IgD-negative memory B cell (primary cell): ENCODE data around the gene KCNJ11. TPM values are rescaled to one million over a fixed set of nuclear protein-coding genes. Genes with fewer than 3 reads are reported as not detected.
"Not testable (repeated sequence)": the region's sequence is repeated elsewhere in the genome, so short reads cannot be mapped to it uniquely, and the experiment has no call there.

Experiments
- H3K27ac Mint-ChIP-seq, 3 donors: one replicate each; pipeline ENCODE4 v1.8.0; 2020 to 2022; ENCODE audit warnings: mild to moderate bottlenecking in 3 of 3, mixed read lengths in 3 of 3, moderate library complexity in 1 of 3
- H3K27me3 Mint-ChIP-seq: one replicate; pipeline ENCODE4 v1.8.0; 2021; ENCODE audit warnings: mixed read lengths
- H3K36me3 Mint-ChIP-seq: one replicate; pipeline ENCODE4 v1.8.0; 2020; ENCODE audit warnings: mild to moderate bottlenecking, mixed read lengths
- H3K4me1 Mint-ChIP-seq, 3 donors: one replicate each; pipeline ENCODE4 v1.8.0; 2020 to 2022; ENCODE audit warnings: mixed read lengths in 3 of 3, mild to moderate bottlenecking in 1 of 3
- H3K4me3 Mint-ChIP-seq, 4 donors: one replicate each; pipeline ENCODE4 v1.8.0; 2020 to 2022; ENCODE audit warnings: mild to moderate bottlenecking in 4 of 4, mixed read lengths in 4 of 4, moderate library complexity in 3 of 4
- H3K9me3 Mint-ChIP-seq, 3 donors: one replicate each; pipeline ENCODE4 v1.8.0; 2020 to 2021; ENCODE audit warnings: mixed read lengths in 3 of 3, mild to moderate bottlenecking in 1 of 3
- polyA plus RNA-seq: library from polyadenylated mRNA; unstranded; fragments of 300-500 nt; fragmentation: Illumina TruSeq; gene quantifications from one replicate; pipeline ENCODE4 v1.2.3, GENCODE V29; 2021

Gene KCNJ11
- polyA plus RNA-seq: 0.80 TPM

DNA sequence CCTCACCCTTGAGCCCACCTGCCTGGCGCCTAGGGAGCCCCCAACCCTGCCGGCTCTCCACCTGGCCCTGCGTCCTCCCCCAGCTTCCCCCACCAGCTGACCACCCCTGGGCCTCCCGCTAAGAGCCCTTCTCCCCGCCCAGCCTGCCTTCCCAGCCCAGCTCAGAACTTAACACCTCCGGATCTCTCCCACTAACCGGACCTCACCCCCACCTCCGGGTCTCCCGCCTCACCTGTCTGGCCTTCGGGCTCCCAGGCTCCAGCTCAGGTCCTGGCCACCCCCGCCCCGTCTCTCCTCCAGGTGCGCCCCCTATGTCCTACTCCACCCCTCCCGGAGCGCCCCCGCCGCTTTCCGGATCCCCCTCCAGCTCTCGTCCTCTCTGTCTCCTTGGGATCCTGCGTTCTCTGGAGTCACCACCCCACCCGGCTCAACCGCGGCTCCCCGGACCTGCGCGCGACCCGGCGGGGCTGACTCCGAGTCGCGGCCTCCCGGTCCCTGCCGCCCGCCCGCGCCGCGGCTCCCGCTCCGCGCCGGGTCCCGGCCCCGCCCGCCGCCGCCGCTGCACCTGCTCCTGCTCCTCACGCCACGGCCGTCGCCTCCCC, at the start of gene KCNJ11:
TSS of gene KCNJ11 (minus strand) at position 51 of the 602 bp plus-strand sequence. CDS start 568 bp downstream, outside the sequence.
- H3K27ac Mint-ChIP-seq: peak within 1 kb of the TSS; percentile 63 to 84 (median 84)
- H3K4me1 Mint-ChIP-seq: peaks cover 9 to 16% (median 14%) of the 10 kb centered on the region in 3 donors
- H3K36me3 Mint-ChIP-seq: no peaks in the 10 kb centered on the region
- no peaks in the 10 kb centered on the region for H3K9me3 Mint-ChIP-seq
- H3K27me3 Mint-ChIP-seq: no peaks in the 10 kb centered on the region
- H3K4me3 Mint-ChIP-seq: peak within 1 kb of the TSS; percentile 79 to 94 (median 88)

DNA sequence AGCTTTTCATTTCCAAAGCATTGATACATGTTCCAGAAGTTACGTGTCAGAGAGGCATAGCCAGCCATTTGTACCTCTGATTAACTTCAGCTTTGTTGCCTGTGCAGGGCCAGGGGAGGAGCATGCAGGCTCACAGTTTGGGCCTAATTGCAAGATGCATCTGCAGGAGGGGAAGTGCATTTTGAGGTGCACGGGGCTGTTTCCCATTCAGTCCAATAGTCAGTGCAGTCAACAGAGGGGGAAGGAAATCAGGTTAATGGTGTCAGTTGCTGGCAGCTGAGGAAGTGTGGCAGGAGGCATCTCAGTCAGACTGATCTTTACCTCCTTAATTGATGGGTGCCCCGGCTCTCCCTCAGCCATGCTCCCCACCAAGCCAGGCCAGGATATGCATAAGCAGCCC, 48.9 kb upstream of the KCNJ11 start:
- Mint-ChIP-seq H3K27me3 (peaks cover 24% of the 10 kb centered on the region), H3K36me3 (peaks cover 2% of the 10 kb centered on the region), H3K27ac (no peak overlapping the region), H3K4me3 (no peak overlapping the region), H3K4me1 (peaks cover 0 to 2% (median 0%) of the 10 kb centered on the region in 3 donors), H3K9me3 (peaks cover 0 to 3% (median 3%) of the 10 kb centered on the region in 3 donors)

DNA sequence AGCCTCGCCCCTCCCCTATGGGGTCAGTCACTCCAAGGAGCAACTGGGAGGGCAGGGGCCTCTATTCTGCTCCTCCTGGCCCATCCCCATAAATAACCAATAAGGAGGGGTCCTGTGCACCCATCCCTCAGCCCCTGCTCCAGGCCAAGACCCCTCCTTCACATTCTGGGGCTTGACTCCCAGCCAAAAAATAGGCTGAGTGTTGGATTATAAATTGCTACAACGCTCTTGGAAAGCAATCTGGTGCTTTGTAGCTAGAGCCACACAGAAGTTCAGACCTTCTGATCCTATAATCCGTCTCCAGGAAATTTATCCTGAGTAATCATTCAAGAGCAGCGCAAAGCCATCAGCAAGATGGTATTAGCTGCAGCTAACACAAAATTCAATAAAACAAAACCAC, 45.6 kb upstream of the KCNJ11 start:
- Mint-ChIP-seq H3K4me3 (no peak overlapping the region), H3K9me3 (no peaks in the 10 kb centered on the region), H3K27me3 (peaks cover 20% of the 10 kb centered on the region), H3K27ac (no peak overlapping the region), H3K4me1 (no peaks in the 10 kb centered on the region), H3K36me3 (no peaks in the 10 kb centered on the region)

DNA sequence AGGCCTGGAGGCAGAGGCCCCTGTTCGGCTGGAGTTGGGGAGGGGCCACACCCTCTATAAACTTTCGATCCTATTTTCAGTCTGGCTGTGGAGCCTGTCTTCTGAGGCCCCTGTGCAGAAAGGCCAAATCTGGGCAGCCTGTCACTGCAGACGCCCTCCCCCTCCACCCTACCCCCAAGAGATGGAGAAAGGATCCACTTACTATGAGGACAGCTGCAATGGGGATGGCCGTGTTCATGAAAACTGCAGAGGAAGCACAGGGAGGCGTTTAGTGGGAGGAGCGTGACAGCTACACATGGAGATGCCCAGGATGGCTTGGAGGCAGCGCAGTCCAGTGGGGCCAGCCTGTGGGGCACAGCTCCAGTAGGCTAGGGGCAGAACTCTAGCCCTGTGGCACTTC, 43.5 kb upstream of the KCNJ11 start:
- H3K27ac Mint-ChIP-seq: no peak overlapping the region
- no peaks in the 10 kb centered on the region for H3K4me1 Mint-ChIP-seq
- no peaks in the 10 kb centered on the region for H3K36me3 Mint-ChIP-seq
- peaks cover 22% of the 10 kb centered on the region for H3K27me3 Mint-ChIP-seq
- H3K9me3 Mint-ChIP-seq: peaks cover 0 to 1% (median 0%) of the 10 kb centered on the region in 3 donors
- no peak overlapping the region for H3K4me3 Mint-ChIP-seq

DNA sequence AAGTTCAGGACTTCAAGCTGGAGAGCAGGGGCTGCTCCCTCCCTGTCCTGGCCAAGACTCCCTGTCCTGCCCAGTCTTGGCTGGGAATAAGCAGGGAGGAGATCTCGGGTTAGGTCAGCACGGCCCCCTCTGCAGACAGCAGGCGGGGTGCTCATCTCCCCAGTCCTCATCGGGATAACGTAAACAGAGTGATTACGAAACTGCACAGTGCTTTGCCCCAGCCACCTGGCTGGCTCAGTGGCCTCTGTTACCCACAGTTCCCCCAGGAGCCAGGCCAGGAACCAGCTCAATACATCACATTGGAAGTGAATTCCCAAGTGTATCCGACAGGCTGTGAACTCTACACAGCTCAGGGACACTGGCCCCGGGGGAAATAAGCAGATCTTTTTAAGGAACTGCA, 42.7 kb upstream of the KCNJ11 start:
- peaks cover 22% of the 10 kb centered on the region for H3K27me3 Mint-ChIP-seq
- H3K36me3 Mint-ChIP-seq: no peaks in the 10 kb centered on the region
- no peak overlapping the region for H3K27ac Mint-ChIP-seq
- H3K9me3 Mint-ChIP-seq: peaks cover 0 to 1% (median 0%) of the 10 kb centered on the region in 3 donors
- no peak overlapping the region for H3K4me3 Mint-ChIP-seq
- H3K4me1 Mint-ChIP-seq: no peaks in the 10 kb centered on the region

DNA sequence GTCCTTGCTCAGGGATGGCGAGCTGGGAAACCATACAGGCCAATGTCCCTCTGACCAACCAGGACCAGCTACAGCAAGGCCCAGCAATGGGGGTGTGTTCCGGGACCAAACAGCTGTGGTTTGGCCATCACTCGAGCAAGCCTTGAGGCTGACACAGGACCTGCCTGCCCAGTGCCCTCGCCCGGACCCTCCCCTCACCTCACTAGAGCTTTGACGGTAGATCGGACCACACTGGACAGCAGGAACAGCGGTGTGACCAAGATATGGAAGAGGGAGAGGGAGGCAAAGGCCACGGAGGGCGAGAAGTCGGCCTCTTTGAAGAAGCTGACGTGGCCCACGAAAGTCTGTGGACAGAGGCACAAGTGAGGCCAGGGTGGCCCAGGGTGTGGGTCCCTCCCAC, 42.2 kb upstream of the KCNJ11 start:
- no peaks in the 10 kb centered on the region for H3K4me1 Mint-ChIP-seq
- no peaks in the 10 kb centered on the region for H3K36me3 Mint-ChIP-seq
- H3K27ac Mint-ChIP-seq: no peak overlapping the region
- peaks cover 22% of the 10 kb centered on the region for H3K27me3 Mint-ChIP-seq
- H3K9me3 Mint-ChIP-seq: peaks cover 0 to 1% (median 0%) of the 10 kb centered on the region in 3 donors
- H3K4me3 Mint-ChIP-seq: peak overlapping the region in 1 of 4 donors; percentile 27

DNA sequence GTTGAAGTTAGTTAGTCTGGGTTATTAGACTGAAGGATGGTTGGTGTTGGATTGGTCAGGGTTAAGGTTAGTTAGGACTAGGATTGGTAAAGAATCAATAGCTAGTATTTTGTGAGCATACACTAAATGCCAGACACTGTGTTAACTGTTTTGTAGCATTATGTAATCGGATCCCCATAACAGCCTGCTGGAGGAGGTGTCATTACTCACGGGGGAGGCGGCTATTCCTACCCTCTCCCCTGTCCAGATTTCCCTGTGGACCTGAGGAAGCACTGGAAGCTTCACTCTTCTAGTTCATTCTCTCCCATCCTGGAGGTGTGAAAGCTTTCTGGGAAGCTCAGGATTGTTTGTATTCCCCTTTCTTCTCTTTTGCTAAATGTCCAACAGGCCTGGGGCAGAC, 40.5 kb upstream of the KCNJ11 start:
- Mint-ChIP-seq H3K4me1 (no peaks in the 10 kb centered on the region), H3K36me3 (no peaks in the 10 kb centered on the region), H3K9me3 (peaks cover 0 to 3% (median 0%) of the 10 kb centered on the region in 3 donors), H3K4me3 (no peak overlapping the region), H3K27me3 (peaks cover 19% of the 10 kb centered on the region), H3K27ac (no peak overlapping the region)

DNA sequence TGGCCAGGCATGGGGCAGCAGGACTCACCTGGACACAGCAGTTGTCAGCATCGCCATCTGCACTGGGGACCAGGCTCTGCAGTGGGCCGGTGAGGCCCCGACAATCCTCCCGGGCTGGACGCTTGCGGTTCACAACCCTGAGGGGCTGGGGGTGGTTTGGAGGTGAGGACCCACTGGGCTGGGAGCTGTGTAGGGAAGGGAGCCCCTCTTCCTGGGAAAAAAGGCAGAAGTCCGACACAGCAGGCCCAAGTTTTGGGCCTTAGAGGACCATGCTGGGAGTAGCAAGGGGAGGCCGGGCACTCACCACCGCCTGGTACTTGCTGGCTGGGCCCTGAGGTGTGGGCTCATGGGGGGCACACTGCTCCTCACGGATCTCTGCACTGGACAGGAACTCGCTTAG, 39.8 kb upstream of the KCNJ11 start:
- H3K9me3 Mint-ChIP-seq: peaks cover 0 to 3% (median 0%) of the 10 kb centered on the region in 3 donors
- H3K27me3 Mint-ChIP-seq: peaks cover 22% of the 10 kb centered on the region
- H3K36me3 Mint-ChIP-seq: no peaks in the 10 kb centered on the region
- no peak overlapping the region for H3K27ac Mint-ChIP-seq
- no peaks in the 10 kb centered on the region for H3K4me1 Mint-ChIP-seq
- H3K4me3 Mint-ChIP-seq: no peak overlapping the region

DNA sequence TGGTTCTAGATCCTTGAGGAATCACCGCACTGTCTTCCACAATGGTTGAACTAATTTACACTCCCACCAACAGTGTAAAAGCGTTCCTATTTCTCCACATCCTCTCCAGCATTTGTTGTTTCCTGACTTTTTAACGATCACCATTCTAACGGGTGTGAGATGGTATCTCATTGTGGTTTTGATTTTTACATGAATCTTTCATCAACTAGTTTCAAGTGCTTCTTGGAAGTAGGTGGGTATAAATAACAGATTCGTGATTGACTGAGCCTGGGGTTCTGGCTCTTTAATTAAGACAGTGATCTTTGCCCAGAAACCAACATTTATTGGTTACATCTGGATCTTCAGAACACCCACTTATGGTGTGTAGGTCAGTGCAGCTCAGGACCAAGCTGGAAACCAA, 37.8 kb upstream of the KCNJ11 start:
- H3K27me3 Mint-ChIP-seq: peaks cover 24% of the 10 kb centered on the region
- not testable (repeated sequence) for H3K4me3 Mint-ChIP-seq, H3K27ac Mint-ChIP-seq, H3K36me3 Mint-ChIP-seq, H3K9me3 Mint-ChIP-seq, H3K4me1 Mint-ChIP-seq

DNA sequence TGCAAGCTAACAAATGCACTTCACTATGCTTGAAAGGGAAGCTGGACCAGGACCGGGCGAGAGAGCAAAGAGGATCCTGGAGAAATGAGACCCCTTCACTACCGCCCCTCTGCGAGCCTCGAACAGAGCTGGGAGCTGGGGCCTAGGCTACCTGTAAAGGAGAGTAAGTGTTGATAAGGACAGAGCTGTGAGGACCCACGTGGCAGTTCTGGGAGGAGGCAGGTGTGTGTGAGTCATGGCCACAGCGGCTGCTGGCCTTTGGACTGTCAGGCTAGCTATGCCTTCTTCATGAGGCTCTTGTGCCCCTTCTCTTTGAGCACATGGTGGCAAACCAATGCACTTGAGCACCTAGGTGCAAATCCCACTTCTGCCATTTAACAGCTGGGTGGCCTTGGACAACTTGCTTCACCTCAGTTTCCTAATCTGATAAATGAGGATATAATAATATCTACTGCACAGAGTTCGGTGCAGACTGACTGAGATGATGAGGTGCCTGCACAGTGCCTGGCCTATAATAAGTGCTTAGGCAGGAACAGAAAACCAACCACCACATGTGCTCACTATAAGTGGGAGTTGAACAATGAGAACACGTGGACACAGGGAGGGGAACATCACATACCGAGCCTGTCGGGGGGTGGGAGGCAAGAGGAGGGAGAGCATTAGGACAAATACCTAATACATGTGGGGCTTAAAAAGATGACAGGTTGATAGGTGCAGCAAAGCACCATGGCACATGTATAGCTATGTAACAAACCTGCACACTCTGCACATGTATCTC, 35.3 kb upstream of the KCNJ11 start:
- H3K4me1 Mint-ChIP-seq: no peaks in the 10 kb centered on the region
- peaks cover 0 to 3% (median 0%) of the 10 kb centered on the region in 3 donors for H3K9me3 Mint-ChIP-seq
- peaks cover 21% of the 10 kb centered on the region for H3K27me3 Mint-ChIP-seq
- H3K4me3 Mint-ChIP-seq: no peak overlapping the region
- no peak overlapping the region for H3K27ac Mint-ChIP-seq
- H3K36me3 Mint-ChIP-seq: no peaks in the 10 kb centered on the region

DNA sequence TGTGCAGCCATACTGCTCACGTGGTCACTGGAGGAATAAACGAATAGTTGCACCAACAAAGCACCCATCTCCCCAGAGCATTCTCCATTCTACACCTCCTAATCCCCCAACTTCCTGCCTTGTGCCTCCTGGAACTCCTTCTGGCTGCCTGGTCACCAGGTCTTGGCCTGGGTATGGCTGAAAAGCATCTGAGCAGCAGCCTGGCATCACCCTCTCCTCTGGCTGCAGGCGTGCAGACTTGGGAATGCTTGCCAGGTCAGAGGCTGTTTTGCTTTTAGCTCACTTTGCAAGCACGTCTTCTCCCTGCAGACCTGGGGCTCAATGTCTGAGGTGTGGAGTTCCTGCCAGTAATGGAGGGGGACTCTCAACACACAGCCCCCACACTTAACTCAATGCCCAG, 33.3 kb upstream of the KCNJ11 start:
- no peak overlapping the region for H3K4me3 Mint-ChIP-seq
- no peaks in the 10 kb centered on the region for H3K36me3 Mint-ChIP-seq
- H3K4me1 Mint-ChIP-seq: no peaks in the 10 kb centered on the region
- H3K9me3 Mint-ChIP-seq: peaks cover 0 to 2% (median 0%) of the 10 kb centered on the region in 3 donors
- no peak overlapping the region for H3K27ac Mint-ChIP-seq
- peaks cover 19% of the 10 kb centered on the region for H3K27me3 Mint-ChIP-seq

DNA sequence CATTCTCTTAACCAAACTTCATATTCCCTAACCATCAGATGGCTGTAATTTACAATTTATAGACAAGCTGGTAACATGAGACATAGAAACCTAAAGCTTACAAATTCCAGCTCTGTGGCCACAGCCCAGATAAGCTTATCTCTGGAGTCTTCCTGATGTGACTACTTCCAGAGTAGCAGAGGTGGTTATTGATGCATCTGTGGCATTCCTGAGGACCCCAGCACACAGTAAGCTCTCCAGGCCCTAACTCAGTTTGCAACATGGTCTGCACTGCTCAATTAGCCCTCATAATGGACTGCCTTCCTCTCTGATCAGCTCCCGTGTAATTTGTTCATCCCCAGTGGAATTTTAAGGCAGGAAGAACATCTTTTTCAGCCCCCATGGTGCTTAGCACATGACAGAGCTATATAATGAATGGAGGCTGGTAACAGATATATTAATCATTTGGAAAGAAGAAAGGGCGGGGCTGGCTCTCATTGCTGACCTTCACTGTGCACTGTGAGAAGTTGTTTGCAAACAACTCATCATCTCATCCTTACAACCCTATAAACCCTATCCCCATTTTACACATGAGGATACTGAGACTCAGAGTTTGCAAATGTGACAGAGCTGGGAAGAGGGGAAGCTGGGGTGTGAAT, 30.1 kb upstream of the KCNJ11 start:
- Mint-ChIP-seq H3K4me3 (no peak overlapping the region), H3K27ac (no peak overlapping the region), H3K27me3 (peaks cover 16% of the 10 kb centered on the region)

DNA sequence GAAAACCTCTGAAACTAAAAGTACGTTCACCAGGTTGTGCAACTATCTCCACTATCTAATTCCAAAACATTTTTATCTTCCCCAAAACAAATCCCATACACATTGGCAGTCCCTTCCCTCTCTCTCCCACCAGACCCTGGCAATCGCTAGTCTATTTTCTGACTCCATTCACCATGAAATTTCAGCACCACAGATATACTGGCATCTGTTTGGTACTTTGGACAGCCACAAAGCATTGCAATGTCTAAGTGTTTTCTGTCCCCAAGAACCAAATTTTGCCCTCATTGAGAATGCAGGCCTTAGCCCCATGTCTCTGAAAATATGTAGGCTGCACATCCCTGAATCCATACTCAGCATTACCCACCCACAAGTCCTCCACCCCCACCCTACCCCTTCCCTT, 28.0 kb upstream of the KCNJ11 start:
- no peak overlapping the region for H3K4me3 Mint-ChIP-seq
- no peak overlapping the region for H3K27ac Mint-ChIP-seq
- H3K9me3 Mint-ChIP-seq: peaks cover 0 to 2% (median 0%) of the 10 kb centered on the region in 3 donors
- H3K27me3 Mint-ChIP-seq: peaks cover 12% of the 10 kb centered on the region
- H3K36me3 Mint-ChIP-seq: no peaks in the 10 kb centered on the region
- no peaks in the 10 kb centered on the region for H3K4me1 Mint-ChIP-seq

More for the DNA sequence above, 30.1 kb upstream of the KCNJ11 start:
- H3K9me3 Mint-ChIP-seq: no peaks in the 10 kb centered on the region
- no peaks in the 10 kb centered on the region for H3K36me3 Mint-ChIP-seq
- H3K4me1 Mint-ChIP-seq: no peaks in the 10 kb centered on the region

DNA sequence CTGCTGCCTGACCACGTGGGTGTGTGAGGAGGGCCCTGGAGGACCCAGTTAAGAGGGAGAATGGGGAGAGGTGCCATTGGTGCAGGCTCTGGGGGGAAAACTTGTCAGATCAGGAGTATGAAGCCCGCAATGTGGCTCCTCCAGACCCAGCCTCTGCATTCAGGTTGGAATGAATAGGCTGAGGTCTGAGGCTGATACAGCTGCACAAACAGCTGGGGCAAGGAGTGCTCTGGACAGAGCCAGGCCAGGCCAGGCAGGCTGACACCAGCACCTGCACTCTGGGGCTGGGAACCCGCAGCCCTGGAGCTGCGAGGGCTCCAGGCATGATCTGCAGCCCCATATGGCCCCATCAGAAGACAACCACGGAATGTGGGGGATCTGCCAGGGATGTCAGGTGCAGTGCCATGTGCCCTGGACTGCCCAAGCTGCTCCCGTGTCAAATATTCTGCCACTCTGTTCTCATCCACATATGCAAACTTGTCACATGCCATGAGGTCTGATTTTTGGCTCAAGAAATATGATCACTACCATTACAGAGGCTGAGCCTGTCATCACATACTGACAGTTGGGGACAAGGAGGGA, 27.2 kb upstream of the KCNJ11 start:
- no peaks in the 10 kb centered on the region for H3K36me3 Mint-ChIP-seq
- H3K27me3 Mint-ChIP-seq: peaks cover 7% of the 10 kb centered on the region
- peaks cover 0 to 2% (median 0%) of the 10 kb centered on the region in 3 donors for H3K9me3 Mint-ChIP-seq
- no peak overlapping the region for H3K27ac Mint-ChIP-seq
- no peak overlapping the region for H3K4me3 Mint-ChIP-seq
- H3K4me1 Mint-ChIP-seq: no peaks in the 10 kb centered on the region

DNA sequence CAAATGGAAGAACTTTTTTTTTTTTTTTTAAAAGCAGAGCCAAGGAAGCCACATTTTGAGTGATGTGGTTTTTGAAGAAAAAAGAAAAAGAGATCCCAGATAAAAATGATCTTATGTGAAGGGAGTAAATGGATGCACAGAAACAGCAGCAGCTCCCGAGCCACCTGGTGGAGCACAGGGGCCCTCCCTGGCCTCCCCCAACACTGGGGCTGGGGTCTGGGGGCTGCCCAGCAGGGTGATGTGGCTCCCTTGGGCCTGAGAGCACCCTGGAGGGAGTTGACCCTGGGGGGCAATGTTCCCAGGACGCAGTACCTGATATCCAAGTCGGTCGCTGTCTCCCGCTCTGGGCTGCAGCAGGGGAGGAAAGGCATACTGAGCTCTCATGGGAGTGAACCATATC, 26.5 kb upstream of the KCNJ11 start:
- H3K27me3 Mint-ChIP-seq: peaks cover 7% of the 10 kb centered on the region
- H3K9me3 Mint-ChIP-seq: peaks cover 0 to 2% (median 0%) of the 10 kb centered on the region in 3 donors
- no peak overlapping the region for H3K27ac Mint-ChIP-seq
- H3K36me3 Mint-ChIP-seq: no peaks in the 10 kb centered on the region
- H3K4me3 Mint-ChIP-seq: no peak overlapping the region
- H3K4me1 Mint-ChIP-seq: no peaks in the 10 kb centered on the region
